GM23248 (cell line): ENCODE results near the gene FGF4.

Experiments
- EZH2 ChIP-seq: fragments of 200-600 bp; sonication (generic); IDR thresholded peaks from 2 replicates; pipeline ENCODE4 v1.6.1; 2018; ENCODE audit warnings: antibody characterized with exemption, mild to moderate bottlenecking; ENCODE audit not compliant: insufficient read depth, poor library complexity, severe bottlenecking
- EZH2phosphoT487 ChIP-seq: fragments of 200-600 bp; sonication (generic); IDR thresholded peaks from 2 replicates; pipeline ENCODE4 v1.6.1; 2018; ENCODE audit warnings: antibody characterized with exemption, moderate library complexity, mild to moderate bottlenecking, low read depth; ENCODE audit not compliant: insufficient read depth

DNA sequence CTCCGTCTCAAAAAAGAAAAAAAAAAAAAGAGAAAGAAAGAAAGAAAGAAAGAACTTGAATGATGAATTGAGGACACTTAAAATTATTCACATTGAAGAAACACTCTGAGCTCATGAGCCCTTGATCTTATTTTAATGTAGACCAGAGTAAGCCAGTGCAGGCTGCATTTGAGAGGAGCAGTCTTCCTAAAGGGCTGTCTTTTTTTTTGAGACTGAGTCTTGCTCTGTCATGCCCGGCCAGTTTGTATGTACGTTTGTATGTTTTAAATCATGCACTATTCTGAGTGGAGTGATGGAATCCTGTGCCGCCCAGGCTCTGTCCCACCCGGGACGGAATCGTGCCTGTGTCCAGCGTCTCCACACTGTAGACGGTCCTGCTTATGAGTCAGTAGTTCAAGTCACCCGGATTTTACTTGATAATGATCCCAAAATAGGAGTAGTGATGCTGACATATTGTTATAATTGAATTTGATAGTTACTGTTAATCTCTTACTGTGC lies 9.6 kb downstream of the FGF4 start:
- no peak for TF ChIP-seq EZH2
- no peak for TF ChIP-seq EZH2phosphoT487
